ENCODE measurements around the gene OR4N5. TPM values are rescaled to one million over a fixed set of nuclear protein-coding genes. Genes with fewer than 3 reads are reported as not detected.

OR4N5 gene
- total and polyA plus RNA-seq, 2 of the 8 experiments (the other 6 are each of a cell fraction or from before 2014, with no cell fraction given): not detected

DNA sequence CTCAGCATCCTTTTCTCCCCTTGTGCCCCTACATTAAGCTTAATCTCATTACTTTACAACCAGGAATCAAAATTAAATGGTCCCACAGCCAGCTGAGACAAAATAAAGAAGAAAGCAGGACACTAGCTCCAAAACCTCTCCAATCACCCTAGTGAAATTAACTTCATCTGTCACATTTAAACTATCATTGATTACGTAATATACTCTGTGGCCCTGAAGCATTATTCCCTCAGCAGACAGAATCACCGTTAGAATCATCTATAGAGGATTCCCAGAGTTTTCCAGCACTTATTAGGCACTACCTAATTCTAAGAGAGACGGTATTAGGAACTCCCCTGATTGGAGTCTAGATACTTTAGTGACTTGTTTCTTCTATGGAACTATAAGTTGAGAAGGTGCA lies 28.2 kb upstream of the OR4N5 start, which contains the start of gene OR4K17:
Gene OR4K17, plus strand, starts transcription at position 302 of the 400 bp plus-strand sequence. CDS start 6,761 bp downstream, outside the sequence.
- no peaks in the 10 kb centered on the region for H3K27me3 ChIP-seq (replicated peaks in 1 of 4; ENCODE audit: control insufficient read depth in 3 of 4, extremely low read depth in 1 of 4, insufficient read depth in 3 of 4, low read length in 3 of 4)
- H3K18ac ChIP-seq (ENCODE audit: extremely low read depth, low read length): no peak within 1 kb of the TSS
- no peak within 1 kb of the TSS for H2BK5ac ChIP-seq (ENCODE audit: low read depth, low read length)
- no peak within 1 kb of the TSS for H2BK20ac ChIP-seq (ENCODE audit: low read length)
- no peaks in the 10 kb centered on the region for H4K20me1 ChIP-seq (replicated peaks in 1 of 2; ENCODE audit: control insufficient read depth in 1 of 2, insufficient read depth in 2 of 2, low read length in 2 of 2)
- H3K27ac ChIP-seq (ENCODE audit: low read depth, low read length): no peak within 1 kb of the TSS
- H4K91ac ChIP-seq (replicated peaks; ENCODE audit: insufficient read length, low read length): no peak within 1 kb of the TSS
- ChIA-PET POLR2A (ENCODE audit: partially characterized antibody) (no interaction called here), CTCF (ENCODE audit: partially characterized antibody) (no interaction called here)
- H3K4me1 ChIP-seq (replicated peaks in 1 of 4; ENCODE audit: control insufficient read depth in 3 of 4, insufficient read depth in 4 of 4, low read length in 3 of 4): no peaks in the 10 kb centered on the region
- TF ChIP-seq EGR1 (IDR thresholded peaks at IDR 0.05; ENCODE audit: borderline replicate concordance, low read depth, low read length): no peak
- TF ChIP-seq POLR2A (IDR thresholded peaks at IDR 0.05; ENCODE audit: control extremely low read depth in 1 of 2, low read depth in 2 of 2, low read length in 2 of 2): no peak
- no peak for TF ChIP-seq HDAC2 (IDR thresholded peaks at IDR 0.05; ENCODE audit: borderline replicate concordance in 1 of 2, low read depth in 2 of 2, low read length in 2 of 2)
- no peak for TF ChIP-seq KDM1A (IDR thresholded peaks at IDR 0.05; ENCODE audit: borderline replicate concordance, low read length)
- no peak for TF ChIP-seq SRF (IDR thresholded peaks at IDR 0.05; ENCODE audit: low read depth, low read length)
- TF ChIP-seq RXRA (IDR thresholded peaks at IDR 0.05; ENCODE audit: insufficient read depth, low read depth, low read length): no peak
- TF ChIP-seq CBX8 (IDR thresholded peaks at IDR 0.05; ENCODE audit: borderline replicate concordance, low read depth, low read length): no peak
- no peak for TF ChIP-seq NANOG (IDR thresholded peaks at IDR 0.05; ENCODE audit: insufficient read depth, low read depth, low read length, poor library complexity, severe bottlenecking)
- TF ChIP-seq RFX5 (IDR thresholded peaks at IDR 0.05; ENCODE audit: borderline replicate concordance, low read depth, low read length): no peak
- TF ChIP-seq SUZ12 (IDR thresholded peaks at IDR 0.05; ENCODE audit: low read length): no peak
- no peak for TF ChIP-seq RBBP5 (IDR thresholded peaks at IDR 0.05; ENCODE audit: borderline replicate concordance, low read depth, low read length)
- H2BK15ac ChIP-seq (ENCODE audit: low read length): no peak within 1 kb of the TSS
- no peak within 1 kb of the TSS for H3K4me3 ChIP-seq (ENCODE audit: extremely low read depth in 1 of 4, insufficient read depth in 2 of 4, low read depth in 3 of 4, low read length in 4 of 4)
- FAIRE-seq: no peak
- H3K4me2 ChIP-seq (ENCODE audit: insufficient read depth in 1 of 2, low read depth in 2 of 2, low read length in 2 of 2): no peak within 1 kb of the TSS
- H3K36me3 ChIP-seq (ENCODE audit: control insufficient read depth in 2 of 4, insufficient read depth in 4 of 4, low read length in 3 of 4): no peaks in the 10 kb centered on the region
- no peak within 1 kb of the TSS for H2BK12ac ChIP-seq (ENCODE audit: low read depth, low read length)
- 60% methylated on average over 3 of the region's 3 CpGs; no CpG with 5 or more reads in 1 of the 2 experiments for WGBS, 2 experiments (ENCODE audit: extremely low coverage in 1 of 2, insufficient coverage in 1 of 2, insufficient read length in 1 of 2, insufficient replicate concordance in 2 of 2, low coverage in 1 of 2, low lambda C conversion rate in 2 of 2, missing lambda C conversion rate in 1 of 2)
- H4K5ac ChIP-seq (ENCODE audit: insufficient read length, low read depth, low read length): no peak within 1 kb of the TSS
- H3K79me2 ChIP-seq (ENCODE audit: control insufficient read depth in 1 of 2, insufficient read depth in 2 of 2, low read length in 2 of 2): no peaks in the 10 kb centered on the region
- H3K56ac ChIP-seq (replicated peaks; ENCODE audit: insufficient read length, low read depth, low read length): no peak within 1 kb of the TSS
- no peak within 1 kb of the TSS for H3K23ac ChIP-seq (ENCODE audit: insufficient read length)
- H2AFZ ChIP-seq (ENCODE audit: low read length): no peak within 1 kb of the TSS
- H2BK120ac ChIP-seq (replicated peaks; ENCODE audit: low read depth, low read length): no peak within 1 kb of the TSS
- H3K9me3 ChIP-seq (ENCODE audit: insufficient read depth in 2 of 2, low read depth in 1 of 2, low read length in 1 of 2): peaks cover 32 to 35% of the 10 kb centered on the region in 2 experiments; a peak in 3 of 4 replicates
- no peak within 1 kb of the TSS for H3K4ac ChIP-seq (replicated peaks; ENCODE audit: insufficient read length, low read depth, low read length)
- no peaks in the 10 kb centered on the region for H3K23me2 ChIP-seq (ENCODE audit: low read depth, low read length)
- no peak within 1 kb of the TSS for H3K9ac ChIP-seq (replicated peaks in 1 of 4; ENCODE audit: extremely low read depth in 1 of 4, low read depth in 3 of 4, low read length in 3 of 4)
- no peak within 1 kb of the TSS for H3K14ac ChIP-seq (ENCODE audit: insufficient read length)
- no peaks in the 10 kb centered on the region for H3K79me1 ChIP-seq (ENCODE audit: low read depth, low read length)
- no peak for DNase-seq (ENCODE audit: low read depth in 1 of 2, low spot score in 2 of 2)
- H4K8ac ChIP-seq (ENCODE audit: extremely low read depth, insufficient read depth, low read length): no peak within 1 kb of the TSS
- no peak within 1 kb of the TSS for H2AK5ac ChIP-seq (ENCODE audit: low read depth, low read length)
